ENCODE measurements around the gene INSL6.
"Not testable (repeated sequence)": the region's sequence is repeated elsewhere in the genome, so short reads cannot be mapped to it uniquely, and the experiment has no call there.

Gene INSL6

GRCh38 chr9:5191985-5192384 is 6.5 kb upstream of the INSL6 start:
- TF ChIP-seq CTCF (IDR thresholded peaks at IDR 0.05; ENCODE audit: insufficient read depth, low read length, missing control alignments): no peak
- ChIA-PET CTCF (interaction anchor here (0.7 to 2.0 kb wide), 4 partner anchors 204 to 409 kb away, joined by 3 to 6 read pairs (median 4); no protein-coding TSS in a partner anchor), POLR2A (no interaction called here)
- no peak overlapping the region for H3K4me3 ChIP-seq (ENCODE audit: low read depth, low read length)
- DNase-seq (ENCODE audit: low read depth, low spot score): no peak

- POLR2A ChIA-PET: no interaction called here
- H3K4me3 ChIP-seq (ENCODE audit: low read depth, low read length): no peak overlapping the region
- no peak for DNase-seq (ENCODE audit: low read depth, low spot score)
- CTCF ChIA-PET: interaction anchor here (1.3 to 5.7 kb wide), 9 partner anchors 9 to 411 kb away, joined by 3 to 99 read pairs (median 5); partner anchors contain the start of gene CD274
- no peak for TF ChIP-seq CTCF (IDR thresholded peaks at IDR 0.05; ENCODE audit: insufficient read depth, low read length, missing control alignments)
Observed at GRCh38 chr9:5188060-5188984, 2.9 kb upstream of the INSL6 start.

- TF ChIP-seq CTCF (IDR thresholded peaks at IDR 0.05; ENCODE audit: insufficient read depth, low read length, missing control alignments): peak; percentile 70
- ChIA-PET POLR2A (interaction anchor here (1.1 kb wide), 1 partner anchor 414 kb away, joined by 4 read pairs; no protein-coding TSS in a partner anchor), CTCF (interaction anchor here (0.7 to 5.7 kb wide), 49 partner anchors 8 to 528 kb away, joined by 3 to 99 read pairs (median 4); partner anchors contain the start of genes CD274 and PLGRKT)
Observed at GRCh38 chr9:5186416-5187169, 1.2 kb upstream of the INSL6 start.

GRCh38 chr9:5184776-5185175 is 663 bp downstream of the INSL6 start:
- ChIA-PET CTCF (interaction anchor here (1.7 to 5.7 kb wide), 6 partner anchors 24 to 415 kb away, joined by 4 to 99 read pairs (median 32); partner anchors contain the start of gene PLGRKT), POLR2A (no interaction called here)
- no peak overlapping the region for H3K4me3 ChIP-seq (ENCODE audit: low read depth, low read length)
- no peak for TF ChIP-seq CTCF (IDR thresholded peaks at IDR 0.05; ENCODE audit: insufficient read depth, low read length, missing control alignments)
- DNase-seq (ENCODE audit: low read depth, low spot score): no peak

More at GRCh38 chr9:5186416-5187169, 1.2 kb upstream of the INSL6 start:
- H3K4me3 ChIP-seq (ENCODE audit: low read depth, low read length): no peak overlapping the region
- peak; percentile 1 for DNase-seq (ENCODE audit: low read depth, low spot score)

- POLR2A ChIA-PET; H3K4me3 ChIP-seq (ENCODE audit: low read depth, low read length); CTCF ChIA-PET; DNase-seq (ENCODE audit: low read depth, low spot score): not testable (repeated sequence)
Observed at GRCh38 chr9:5180631-5181030, 4.8 kb downstream of the INSL6 start.

GRCh38 chr9:5178126-5178805 is 7.2 kb downstream of the INSL6 start:
- CTCF ChIA-PET: interaction anchor here (1.0 to 1.6 kb wide), 5 partner anchors 8 to 418 kb away, joined by 3 to 9 read pairs (median 4); no protein-coding TSS in a partner anchor

More at GRCh38 chr9:5178126-5178805, 7.2 kb downstream of the INSL6 start:
- no peak overlapping the region for H3K4me3 ChIP-seq (ENCODE audit: low read depth, low read length)
- POLR2A ChIA-PET: no interaction called here
- DNase-seq (ENCODE audit: low read depth, low spot score): no peak
- no peak for TF ChIP-seq CTCF (IDR thresholded peaks at IDR 0.05; ENCODE audit: insufficient read depth, low read length, missing control alignments)
